ENCODE data around the gene ISM2. TPM values are rescaled to one million over a fixed set of nuclear protein-coding genes. Genes with fewer than 3 reads are reported as not detected.

ISM2 gene
- total and polyA plus RNA-seq, 2 of the 13 experiments (the other 11 are each of a cell fraction or from before 2014, with no cell fraction given), result 1.8 to 40.7 TPM

DNA sequence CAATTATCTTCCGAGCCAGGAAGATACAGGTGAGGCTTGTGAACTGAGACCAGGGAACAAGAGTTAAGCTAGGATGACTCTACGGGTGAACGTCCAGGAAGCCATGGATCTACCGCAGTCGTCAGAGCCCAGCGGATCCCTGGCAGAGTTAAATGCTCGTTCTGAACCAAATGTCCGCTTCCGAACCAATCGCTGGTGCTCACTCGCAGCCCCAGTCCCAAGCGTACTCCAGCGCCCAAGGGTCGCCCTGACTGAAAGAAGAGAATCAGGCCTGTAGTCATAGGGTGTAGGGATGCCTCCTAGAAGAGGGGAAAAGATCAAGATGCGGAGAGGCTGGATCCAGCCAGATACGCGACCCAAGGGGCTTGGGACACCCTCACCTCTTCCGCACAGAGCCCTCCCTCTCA lies 41.5 kb downstream of the ISM2 start (continued):
- TF ChIP-seq, protein P1, sequence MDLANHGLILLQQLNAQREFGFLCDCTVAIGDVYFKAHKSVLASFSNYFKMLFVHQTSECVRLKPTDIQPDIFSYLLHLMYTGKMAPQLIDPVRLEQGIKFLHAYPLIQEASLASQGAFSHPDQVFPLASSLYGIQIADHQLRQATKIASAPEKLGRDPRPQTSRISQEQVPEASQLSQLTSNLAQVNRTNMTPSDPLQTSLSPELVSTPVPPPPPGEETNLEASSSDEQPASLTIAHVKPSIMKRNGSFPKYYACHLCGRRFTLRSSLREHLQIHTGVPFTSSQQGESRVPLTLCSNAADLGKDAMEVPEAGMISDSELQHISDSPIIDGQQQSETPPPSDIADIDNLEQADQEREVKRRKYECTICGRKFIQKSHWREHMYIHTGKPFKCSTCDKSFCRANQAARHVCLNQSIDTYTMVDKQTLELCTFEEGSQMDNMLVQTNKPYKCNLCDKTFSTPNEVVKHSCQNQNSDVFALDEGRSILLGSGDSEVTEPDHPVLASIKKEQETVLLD (CRISPR knock-in tag; IDR thresholded peaks at IDR 0.05; ENCODE audit: low read depth), result no peak
- TF ChIP-seq ZNF83 (CRISPR knock-in tag; IDR thresholded peaks at IDR 0.05; ENCODE audit: borderline replicate concordance) (no peak), ATAD3A (CRISPR knock-in tag; IDR thresholded peaks at IDR 0.05) (no peak), NFRKB (IDR thresholded peaks at IDR 0.05) (no peak), NR2F2 (IDR thresholded peaks at IDR 0.05; ENCODE audit: borderline replicate concordance, low read depth) (no peak; the same call in 1 of the 2 replicates), GATAD2A (CRISPR knock-in tag; IDR thresholded peaks at IDR 0.05) (no peak), KDM3A (CRISPR knock-in tag; IDR thresholded peaks at IDR 0.05; ENCODE audit: low read depth) (no peak), RXRB (CRISPR knock-in tag; IDR thresholded peaks at IDR 0.05; ENCODE audit: borderline replicate concordance) (no peak), YEATS4 (CRISPR knock-in tag; IDR thresholded peaks at IDR 0.05; ENCODE audit: borderline replicate concordance) (no peak), YY1 (IDR thresholded peaks at IDR 0.05; ENCODE audit: insufficient read depth, insufficient replicate concordance, low read depth, low read length) (no peak), PRPF4 (IDR thresholded peaks at IDR 0.05; ENCODE audit: low read depth, low read length, poor library complexity, severe bottlenecking) (no peak), POLR2AphosphoS2 (IDR thresholded peaks at IDR 0.05; ENCODE audit: low read depth, low read length) (no peak), TBX3 (IDR thresholded peaks at IDR 0.05; ENCODE audit: borderline replicate concordance) (no peak), RBFOX2 (IDR thresholded peaks at IDR 0.05; ENCODE audit: low read depth, low read length) (0 out of 2 replicates have a peak, but pooled peaks have one; percentile 30), ETV6 (CRISPR knock-in tag; conservative IDR thresholded peaks at IDR 0.05) (0 out of 2 replicates have a peak, but pooled peaks have one; percentile 7), ASH2L (IDR thresholded peaks at IDR 0.05; ENCODE audit: insufficient read length, low read depth, low read length) (no peak), RARG (CRISPR knock-in tag; IDR thresholded peaks at IDR 0.05; ENCODE audit: low read depth) (no peak), SNAI1 (CRISPR knock-in tag; IDR thresholded peaks at IDR 0.05; ENCODE audit: borderline replicate concordance) (no peak)
- TF ChIP-seq, protein P2, sequence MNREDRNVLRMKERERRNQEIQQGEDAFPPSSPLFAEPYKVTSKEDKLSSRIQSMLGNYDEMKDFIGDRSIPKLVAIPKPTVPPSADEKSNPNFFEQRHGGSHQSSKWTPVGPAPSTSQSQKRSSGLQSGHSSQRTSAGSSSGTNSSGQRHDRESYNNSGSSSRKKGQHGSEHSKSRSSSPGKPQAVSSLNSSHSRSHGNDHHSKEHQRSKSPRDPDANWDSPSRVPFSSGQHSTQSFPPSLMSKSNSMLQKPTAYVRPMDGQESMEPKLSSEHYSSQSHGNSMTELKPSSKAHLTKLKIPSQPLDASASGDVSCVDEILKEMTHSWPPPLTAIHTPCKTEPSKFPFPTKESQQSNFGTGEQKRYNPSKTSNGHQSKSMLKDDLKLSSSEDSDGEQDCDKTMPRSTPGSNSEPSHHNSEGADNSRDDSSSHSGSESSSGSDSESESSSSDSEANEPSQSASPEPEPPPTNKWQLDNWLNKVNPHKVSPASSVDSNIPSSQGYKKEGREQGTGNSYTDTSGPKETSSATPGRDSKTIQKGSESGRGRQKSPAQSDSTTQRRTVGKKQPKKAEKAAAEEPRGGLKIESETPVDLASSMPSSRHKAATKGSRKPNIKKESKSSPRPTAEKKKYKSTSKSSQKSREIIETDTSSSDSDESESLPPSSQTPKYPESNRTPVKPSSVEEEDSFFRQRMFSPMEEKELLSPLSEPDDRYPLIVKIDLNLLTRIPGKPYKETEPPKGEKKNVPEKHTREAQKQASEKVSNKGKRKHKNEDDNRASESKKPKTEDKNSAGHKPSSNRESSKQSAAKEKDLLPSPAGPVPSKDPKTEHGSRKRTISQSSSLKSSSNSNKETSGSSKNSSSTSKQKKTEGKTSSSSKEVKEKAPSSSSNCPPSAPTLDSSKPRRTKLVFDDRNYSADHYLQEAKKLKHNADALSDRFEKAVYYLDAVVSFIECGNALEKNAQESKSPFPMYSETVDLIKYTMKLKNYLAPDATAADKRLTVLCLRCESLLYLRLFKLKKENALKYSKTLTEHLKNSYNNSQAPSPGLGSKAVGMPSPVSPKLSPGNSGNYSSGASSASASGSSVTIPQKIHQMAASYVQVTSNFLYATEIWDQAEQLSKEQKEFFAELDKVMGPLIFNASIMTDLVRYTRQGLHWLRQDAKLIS (CRISPR knock-in tag; IDR thresholded peaks at IDR 0.05), result no peak
- TF ChIP-seq, protein P3, sequence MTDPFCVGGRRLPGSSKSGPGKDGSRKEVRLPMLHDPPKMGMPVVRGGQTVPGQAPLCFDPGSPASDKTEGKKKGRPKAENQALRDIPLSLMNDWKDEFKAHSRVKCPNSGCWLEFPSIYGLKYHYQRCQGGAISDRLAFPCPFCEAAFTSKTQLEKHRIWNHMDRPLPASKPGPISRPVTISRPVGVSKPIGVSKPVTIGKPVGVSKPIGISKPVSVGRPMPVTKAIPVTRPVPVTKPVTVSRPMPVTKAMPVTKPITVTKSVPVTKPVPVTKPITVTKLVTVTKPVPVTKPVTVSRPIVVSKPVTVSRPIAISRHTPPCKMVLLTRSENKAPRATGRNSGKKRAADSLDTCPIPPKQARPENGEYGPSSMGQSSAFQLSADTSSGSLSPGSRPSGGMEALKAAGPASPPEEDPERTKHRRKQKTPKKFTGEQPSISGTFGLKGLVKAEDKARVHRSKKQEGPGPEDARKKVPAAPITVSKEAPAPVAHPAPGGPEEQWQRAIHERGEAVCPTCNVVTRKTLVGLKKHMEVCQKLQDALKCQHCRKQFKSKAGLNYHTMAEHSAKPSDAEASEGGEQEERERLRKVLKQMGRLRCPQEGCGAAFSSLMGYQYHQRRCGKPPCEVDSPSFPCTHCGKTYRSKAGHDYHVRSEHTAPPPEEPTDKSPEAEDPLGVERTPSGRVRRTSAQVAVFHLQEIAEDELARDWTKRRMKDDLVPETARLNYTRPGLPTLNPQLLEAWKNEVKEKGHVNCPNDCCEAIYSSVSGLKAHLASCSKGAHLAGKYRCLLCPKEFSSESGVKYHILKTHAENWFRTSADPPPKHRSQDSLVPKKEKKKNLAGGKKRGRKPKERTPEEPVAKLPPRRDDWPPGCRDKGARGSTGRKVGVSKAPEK (CRISPR knock-in tag; IDR thresholded peaks at IDR 0.05; ENCODE audit: borderline replicate concordance), result no peak
- TF ChIP-seq, protein P4, sequence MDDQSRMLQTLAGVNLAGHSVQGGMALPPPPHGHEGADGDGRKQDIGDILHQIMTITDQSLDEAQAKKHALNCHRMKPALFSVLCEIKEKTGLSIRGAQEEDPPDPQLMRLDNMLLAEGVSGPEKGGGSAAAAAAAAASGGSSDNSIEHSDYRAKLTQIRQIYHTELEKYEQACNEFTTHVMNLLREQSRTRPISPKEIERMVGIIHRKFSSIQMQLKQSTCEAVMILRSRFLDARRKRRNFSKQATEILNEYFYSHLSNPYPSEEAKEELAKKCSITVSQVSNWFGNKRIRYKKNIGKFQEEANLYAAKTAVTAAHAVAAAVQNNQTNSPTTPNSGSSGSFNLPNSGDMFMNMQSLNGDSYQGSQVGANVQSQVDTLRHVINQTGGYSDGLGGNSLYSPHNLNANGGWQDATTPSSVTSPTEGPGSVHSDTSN (CRISPR knock-in tag; IDR thresholded peaks at IDR 0.05; ENCODE audit: borderline replicate concordance), result no peak

Measured in HepG2 (cell line).